Right lung (tissue), 5 donors: Measurements from ENCODE around the gene ZNF792. TPM values are rescaled to one million over a fixed set of nuclear protein-coding genes. Genes with fewer than 3 reads are reported as not detected.
"Not testable (repeated sequence)": the region's sequence is repeated elsewhere in the genome, so short reads cannot be mapped to it uniquely, and the experiment has no call there.

Source experiments
- DNase-seq, 2 donors: peaks; one replicate each; pipeline ENCODE4 v3.0.0-alpha.2; 2013
- polyA plus RNA-seq, 5 donors: library from polyadenylated mRNA; unstranded; fragments of 120-200 nt; gene quantifications; one replicate each; pipeline versions ENCODE4 v1.2.1 to v1.2.3, GENCODE V29; 2013; ENCODE audit warnings: inconsistent platforms in 1 of 5, low replicate concordance in 1 of 5; ENCODE audit not compliant: insufficient read length in 5 of 5, insufficient read depth in 1 of 5

ZNF792 gene
- polyA plus RNA-seq, 5 donors: 6.5 to 10.6 (median 8.9) TPM

- DNase-seq: no peak
These were observed 10.6 kb upstream of the ZNF792 start for GRCh38 chr19:34974646-34975045.

GRCh38 chr19:34972163-34972705 lies 8.2 kb upstream of the ZNF792 start:
- DNase-seq: no peak

GRCh38 chr19:34970185-34970780 lies 6.3 kb upstream of the ZNF792 start:
- not testable (repeated sequence) for DNase-seq

GRCh38 chr19:34969721-34970120 lies 5.7 kb upstream of the ZNF792 start:
- no peak for DNase-seq

GRCh38 chr19:34967551-34967950 lies 3.5 kb upstream of the ZNF792 start:
- no peak for DNase-seq

- not testable (repeated sequence) for DNase-seq
These were observed 1.5 kb upstream of the ZNF792 start for GRCh38 chr19:34965505-34965904.

GRCh38 chr19:34964598-34964997 lies 569 bp upstream of the ZNF792 start:
- DNase-seq: no peak

- DNase-seq: no peak
These were observed 1.1 kb downstream of the ZNF792 start for GRCh38 chr19:34962687-34963572.

GRCh38 chr19:34961775-34962686 lies 2.0 kb downstream of the ZNF792 start:
- DNase-seq: peak in 1 of 2 donors; percentile 6

GRCh38 chr19:34960940-34961679 lies 2.9 kb downstream of the ZNF792 start:
- no peak for DNase-seq

- no peak for DNase-seq
These were observed 3.8 kb downstream of the ZNF792 start for GRCh38 chr19:34960103-34960805.

GRCh38 chr19:34959021-34959420 lies 5.0 kb downstream of the ZNF792 start:
- DNase-seq: no peak

- DNase-seq: no peak
These were observed 5.9 kb downstream of the ZNF792 start for GRCh38 chr19:34957830-34958751.

GRCh38 chr19:34953092-34953491 lies 10.9 kb downstream of the ZNF792 start:
- DNase-seq: no peak

- no peak for DNase-seq
These were observed 20.0 kb downstream of the ZNF792 start for GRCh38 chr19:34943861-34944573.

GRCh38 chr19:34938886-34939285 lies 25.1 kb downstream of the ZNF792 start:
- no peak for DNase-seq

- no peak for DNase-seq
These were observed 27.8 kb downstream of the ZNF792 start for GRCh38 chr19:34936184-34936583.

GRCh38 chr19:34932494-34932893 lies 31.5 kb downstream of the ZNF792 start:
- no peak for DNase-seq
